K562 (cell line): Measurements from ENCODE around the gene RPS19BP1. TPM values are rescaled to one million over a fixed set of nuclear protein-coding genes. Genes with fewer than 3 reads are reported as not detected.
A peak's percentile ranks its signal among the peaks of the same experiment; 100 is the strongest.

Experiments
- CBFB ChIP-seq: sonication (generic); formaldehyde crosslinking; IDR thresholded peaks from 2 replicates; pipeline ENCODE4 v1.4.0; 2020; ENCODE audit warnings: mild to moderate bottlenecking, missing genetic modification reagents
- CCAR2 ChIP-seq: fragments of 200-400 bp; formaldehyde crosslinking; IDR thresholded peaks from 2 replicates; pipeline ENCODE4 v1.6.1; 2017; ENCODE audit warnings: mild to moderate bottlenecking, low read depth, low read length
- CREM ChIP-seq: IDR thresholded peaks from 2 replicates; pipeline ENCODE4 v1.6.1; 2014; ENCODE audit warnings: antibody characterized with exemption, low read depth
- CTBP1 ChIP-seq: fragments of 450-650 bp; IDR thresholded peaks from 2 replicates; pipeline ENCODE4 v1.6.1; 2016; ENCODE audit warnings: borderline replicate concordance
- DDX20 ChIP-seq: fragments of 450-650 bp; IDR thresholded peaks from 2 replicates; pipeline ENCODE4 v1.6.1; 2016; ENCODE audit warnings: missing genetic modification characterization, low read depth, mild to moderate bottlenecking, missing compliant biosample characterization, moderate library complexity
- FOXJ2 ChIP-seq: fragments of 200-800 bp; sonication (Bioruptor generic); IDR thresholded peaks from 2 replicates; pipeline ENCODE4 v1.6.1; 2016; ENCODE audit warnings: missing genetic modification characterization, missing compliant biosample characterization
- GATA2 ChIP-seq: sonication (generic); formaldehyde crosslinking; IDR thresholded peaks from 2 replicates; pipeline ENCODE4 v1.4.0; 2020; ENCODE audit warnings: mild to moderate bottlenecking, missing genetic modification reagents
- HMGN3 ChIP-seq: IDR thresholded peaks from 2 replicates; pipeline ENCODE4 v1.6.1; 2011; ENCODE audit warnings: borderline replicate concordance, low read depth, mild to moderate bottlenecking, mixed read lengths, low read length; ENCODE audit not compliant: insufficient read length; ENCODE audit errors: extremely low read depth
- KDM2B ChIP-seq: fragments of 250-450 bp; sonication (Bioruptor Pico); IDR thresholded peaks from 2 replicates; pipeline ENCODE4 v1.8.0; 2021; ENCODE audit warnings: mild to moderate bottlenecking, moderate library complexity
- NFIC ChIP-seq: fragments of 450-650 bp; IDR thresholded peaks from 2 replicates; pipeline ENCODE4 v1.6.1; 2017; ENCODE audit warnings: mild to moderate bottlenecking, inconsistent platforms
- PHF21A ChIP-seq: fragments of 450-650 bp; IDR thresholded peaks from 2 replicates; pipeline ENCODE4 v1.6.1; 2017; ENCODE audit warnings: low read depth, borderline replicate concordance
- PTRF ChIP-seq: fragments of 450-650 bp; IDR thresholded peaks from 2 replicates; pipeline ENCODE4 v1.6.1; 2016; ENCODE audit warnings: mild to moderate bottlenecking, missing genetic modification characterization, missing compliant biosample characterization
- SMARCA4 ChIP-seq: fragments of 450-650 bp; IDR thresholded peaks from 2 replicates; pipeline ENCODE4 v1.6.1; 2016
- SREBF1 ChIP-seq: fragments of 150-350 bp; IDR thresholded peaks from 2 replicates; pipeline ENCODE4 v1.6.1; 2014; ENCODE audit warnings: antibody characterized with exemption, low read depth, low read length, borderline replicate concordance
- STAG1 ChIP-seq: sonication (generic); formaldehyde crosslinking; IDR thresholded peaks from 2 replicates; pipeline ENCODE4 v1.5.0; 2020; ENCODE audit warnings: missing genetic modification reagents, borderline replicate concordance
- ZNF134 ChIP-seq: fragments of 250-450 bp; sonication (Bioruptor Pico); conservative IDR thresholded peaks from 2 replicates; pipeline ENCODE4 v1.4.0; 2020
- ZNF174 ChIP-seq: fragments of 250-450 bp; sonication (Bioruptor Pico); IDR thresholded peaks from 2 replicates; pipeline ENCODE4 v1.4.0; 2020; ENCODE audit warnings: mild to moderate bottlenecking
- ZNF764 ChIP-seq: fragments of 250-450 bp; sonication (Bioruptor Pico); IDR thresholded peaks from 2 replicates; pipeline ENCODE4 v1.4.0; 2020; ENCODE audit warnings: low read depth, mild to moderate bottlenecking, moderate library complexity
- polyA plus RNA-seq, 8 experiments: library from polyadenylated mRNA; depleted of rRNA in 4 of 8; stranded (reverse) in 5 of 8; unstranded in 3 of 8; fragments of >200 nt; fragmentation: Nextera tagmentation in 2 of 8; fragmentation: Illumina TruSeq in 1 of 8; extraction: Ambion mirVana in 2 of 8; extraction: Trizol in 1 of 8; gene quantifications; 2 replicates each; pipeline versions ENCODE4 v1.2.1 to v1.2.3, GENCODE V29; 2011 to 2014; ENCODE audit warnings: inconsistent platforms in 1 of 8, missing spikeins in 1 of 8
- total RNA-seq, 7 experiments: library from RNA; depleted of rRNA in 6 of 7; stranded (reverse); fragments of >200 nt in 6 of 7; fragmentation: Illumina TruSeq in 2 of 7; extraction: Trizol in 2 of 7; gene quantifications; 2 replicates each; pipeline versions ENCODE4 v1.2.1 to v1.2.3, GENCODE V29; 2011 to 2021; ENCODE audit warnings: low replicate concordance in 1 of 7
- TF ChIP-seq, protein P1 (sequence below): sonication (generic); formaldehyde crosslinking; IDR thresholded peaks from 2 replicates; pipeline ENCODE4 v1.9.0; 2022; ENCODE audit warnings: mild to moderate bottlenecking, missing genetic modification reagents

Gene RPS19BP1
- total and polyA plus RNA-seq, 9 of the 15 experiments (the other 6 are each of a cell fraction or from before 2014, with no cell fraction given) = 3.0 to 223 (median 84.3) TPM

DNA sequence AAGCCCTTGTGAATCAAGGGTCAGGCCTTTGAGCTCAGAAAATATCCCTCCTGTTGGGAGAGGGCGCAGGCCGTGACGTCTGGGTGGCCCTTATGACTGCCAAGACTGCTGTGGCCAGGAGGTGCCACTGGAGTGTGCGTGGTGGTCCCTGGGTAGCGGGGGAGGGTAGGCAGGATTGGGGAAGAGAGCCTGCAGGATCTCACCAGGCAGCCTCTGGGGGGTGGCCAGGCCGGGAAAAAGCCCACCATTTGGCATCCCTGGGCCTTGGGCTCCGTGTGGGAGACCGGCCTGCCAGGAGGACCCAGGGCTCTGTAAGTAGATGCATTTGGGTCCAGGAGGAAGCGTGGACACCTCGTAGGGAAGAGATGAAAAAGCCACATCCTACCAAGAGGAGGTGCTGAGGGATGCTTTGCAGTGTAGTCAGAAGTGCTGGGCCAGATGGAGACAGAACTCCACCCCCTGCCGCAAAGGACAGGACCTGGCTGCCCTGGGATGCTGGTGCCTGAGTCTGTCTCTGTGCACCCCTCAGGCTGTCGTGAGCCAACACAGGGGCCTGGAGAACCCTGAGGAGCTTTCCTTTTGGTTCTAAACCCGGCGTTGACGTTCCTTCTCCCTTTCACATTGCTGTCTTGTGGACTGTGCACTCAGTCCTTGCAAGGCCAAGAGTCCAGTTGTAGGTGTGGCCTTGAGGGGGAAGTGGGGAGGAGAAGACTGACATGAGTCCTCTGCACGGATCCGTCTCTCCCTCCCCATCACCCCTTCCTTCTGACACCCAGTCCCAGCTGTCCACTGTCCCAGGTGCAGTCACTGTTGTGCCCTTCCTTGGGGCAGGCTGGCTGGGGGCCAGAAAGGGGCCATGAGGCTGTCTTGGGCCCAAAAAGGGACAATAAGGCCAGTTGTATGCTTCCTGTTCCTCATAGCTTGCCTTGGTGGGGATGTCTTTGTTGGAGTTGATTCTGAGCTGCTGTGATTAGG lies 43.2 kb downstream of the RPS19BP1 start (continued):
- TF ChIP-seq CCAR2 (no peak), STAG1 (CRISPR knock-in tag) (no peak), PTRF (no peak), HMGN3 (peak; percentile 5), SMARCA4 (0 out of 2 replicates have a peak, but pooled peaks have one; percentile 1), PHF21A (no peak), ZNF764 (0 out of 2 replicates have a peak, but pooled peaks have one; percentile 67), CBFB (0 out of 2 replicates have a peak, but pooled peaks have one; percentile 55), NFIC (peak; percentile 79), GATA2 (CRISPR knock-in tag) (peak; percentile 3; the same call in 1 of the 2 replicates), ZNF174 (no peak), SREBF1 (no peak), KDM2B (CRISPR knock-in tag) (no peak), CTBP1 (no peak), DDX20 (tag) (no peak), FOXJ2 (tag) (no peak), CREM (peak; percentile 44; the same call in 1 of the 2 replicates), ZNF134 (CRISPR knock-in tag) (no peak)
- TF ChIP-seq, protein P1, sequence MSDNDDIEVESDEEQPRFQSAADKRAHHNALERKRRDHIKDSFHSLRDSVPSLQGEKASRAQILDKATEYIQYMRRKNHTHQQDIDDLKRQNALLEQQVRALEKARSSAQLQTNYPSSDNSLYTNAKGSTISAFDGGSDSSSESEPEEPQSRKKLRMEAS (CRISPR knock-in tag) = peak; percentile 39; the same call in 1 of the 2 replicates
